Ovary (tissue), 9 donors: ENCODE results near the gene BTBD10. TPM values are rescaled to one million over a fixed set of nuclear protein-coding genes. Genes with fewer than 3 reads are reported as not detected.
A peak's percentile ranks its signal among the peaks of the same experiment; 100 is the strongest.

Experiments
- DNase-seq, 5 donors: peaks; one replicate each; pipeline ENCODE4 v3.0.0-alpha.2; 2019 to 2020
- H3K27ac ChIP-seq, 2 donors: fragments of 200-600 bp; one replicate each; pipeline versions ENCODE4 v1.5.1 to v1.8.0; 2019 to 2022
- H3K27me3 ChIP-seq: fragments of 200-600 bp; one replicate; pipeline ENCODE4 v1.8.0; 2022
- H3K36me3 ChIP-seq: fragments of 200-600 bp; sonication (generic); one replicate; pipeline ENCODE4 v1.5.1; 2019
- H3K4me1 ChIP-seq: one replicate; pipeline ENCODE4 v1.8.1; 2013; ENCODE audit warnings: mild to moderate bottlenecking, moderate library complexity; ENCODE audit not compliant: insufficient read depth
- H3K4me3 ChIP-seq: fragments of 200-600 bp; sonication (generic); one replicate; pipeline ENCODE4 v1.5.1; 2017
- H3K9me3 ChIP-seq, 2 donors: fragments of 200-600 bp in 1 of 2; sonication (generic) in 1 of 2; one replicate each; pipeline versions ENCODE4 v1.5.1 to v1.8.1; 2013 to 2019; ENCODE audit warnings: mild to moderate bottlenecking in 1 of 2, moderate library complexity in 1 of 2
- CTCF ChIP-seq, 3 donors: fragments of 450-650 bp in 2 of 3; fragments of 200-600 bp in 1 of 3; IDR thresholded peaks; one replicate each; pipeline versions ENCODE4 v1.5.1 to v1.8.0; 2016 to 2022; ENCODE audit warnings: antibody characterized with exemption in 3 of 3, mild to moderate bottlenecking in 1 of 3
- EP300 ChIP-seq: sonication (generic); formaldehyde crosslinking; IDR thresholded peaks from one replicate; pipeline ENCODE4 v1.6.1; 2017; ENCODE audit warnings: antibody characterized with exemption
- POLR2A ChIP-seq: fragments of 450-650 bp; IDR thresholded peaks from one replicate; pipeline ENCODE4 v1.6.1; 2017; ENCODE audit warnings: antibody characterized with exemption, mild to moderate bottlenecking, moderate library complexity
- WGBS, 3 donors: extraction: QIAGEN DNeasy Blood & Tissue Kit in 1 of 3; methylation state at CpG; one replicate each; pipeline versions ENCODE4 v1.1.5 to v1.1.7; 2013 to 2017; 5-methylcytosine and 5-hydroxymethylcytosine counted together
- intact Hi-C, 4 donors: fragments of 100-400 bp; cut with DNase I; formaldehyde crosslinking; loops; one replicate each; pipeline versions ENCODE4 v1.11.0 to v1.15.1; 2022 to 2023
- polyA plus RNA-seq, 2 donors: library from polyadenylated mRNA; stranded (reverse); fragments of 200-250 nt in 1 of 2; fragments of 350-450 nt in 1 of 2; fragmentation: Illumina TruSeq in 1 of 2; extraction: RNeasy Lipid Tissue Mini Kit (QIAGEN cat#74804) in 1 of 2; gene quantifications; one replicate each; pipeline ENCODE4 v1.2.3, GENCODE V29; 2013 to 2014
- total RNA-seq, 7 donors: library from RNA; depleted of rRNA in 2 of 7; stranded (reverse); fragments of >200 nt in 2 of 7; fragmentation: NEBNext Ultra II Directional in 3 of 7; extraction: Animal tissue kit (Norgen Biotek cat#: 25700) in 3 of 7; gene quantifications; one replicate each; pipeline versions ENCODE4 v1.1.0 to v1.2.4, GENCODE V29; 2016 to 2023
- donor health status: DM: no; HTN: no; CAD: no; lungs with moderate emphysema.
- donor health status: DM: no; HTN: no; CAD: no.
- donor health status: Bipolar disorder and iron deficiency.
- donor health status: DM: yes; HTN: yes; CAD: no.
- donor health status: DM: no; HTN: no; CAD: no.
- donor health status: DM: yes; HTN: yes; CAD: no.

The BTBD10 gene
- total and polyA plus RNA-seq, 9 donors = 14.8 to 31.4 (median 25.0) TPM

- Histone ChIP-seq H3K27me3 (no peaks in the 10 kb centered on the region), H3K4me3 (no peak overlapping the region), H3K4me1 (peaks cover 4% of the 10 kb centered on the region), H3K27ac (no peak overlapping the region), H3K36me3 (no peaks in the 10 kb centered on the region), H3K9me3 (no peaks in the 10 kb centered on the region)
- no peak for TF ChIP-seq POLR2A
- peak; percentile 59 to 73 (median 73) for TF ChIP-seq CTCF (IDR thresholded peaks at IDR 0.05)
- intact Hi-C loops = loop anchor here in 3 of 4 donors (2.0 to 10.0 kb wide), 4 partner anchors 69 to 137 kb away; partner anchors contain the start of gene BMAL1 (in 1 of the 3)
- DNase-seq = peak; percentile 60 to 79 (median 70)
- 71 to 73% (median 71%) methylated on average over 10 of the region's 10 CpGs for WGBS, 3 donors
These were observed 118.9 kb downstream of the BTBD10 start for GRCh38 chr11:13343931-13344717.

GRCh38 chr11:13343067-13343466 lies 120.0 kb downstream of the BTBD10 start:
- H3K36me3 ChIP-seq = no peaks in the 10 kb centered on the region
- WGBS, 3 donors = 91 to 94% (median 93%) methylated on average over 4 of the region's 4 CpGs
- intact Hi-C loops = loop anchor here in 2 of 4 donors (5.0 to 10.0 kb wide), 3 partner anchors 68 to 136 kb away; partner anchors contain the start of gene BMAL1 (in 1 of the 2)
- DNase-seq = no peak
- no peaks in the 10 kb centered on the region for H3K27me3 ChIP-seq
- peaks cover 12% of the 10 kb centered on the region for H3K4me1 ChIP-seq
- H3K27ac ChIP-seq = no peak overlapping the region
- H3K4me3 ChIP-seq = no peak overlapping the region
- H3K9me3 ChIP-seq = no peaks in the 10 kb centered on the region
- TF ChIP-seq POLR2A (no peak), EP300 (no peak), CTCF (IDR thresholded peaks at IDR 0.05) (no peak)

GRCh38 chr11:13341026-13341425 lies 122.0 kb downstream of the BTBD10 start:
- no peak for TF ChIP-seq POLR2A
- TF ChIP-seq EP300 = no peak
- no peak for TF ChIP-seq CTCF (IDR thresholded peaks at IDR 0.05)
- no peak overlapping the region for H3K4me3 ChIP-seq
- H3K9me3 ChIP-seq = no peaks in the 10 kb centered on the region
- H3K36me3 ChIP-seq = no peaks in the 10 kb centered on the region
- intact Hi-C loops = loop anchor here in 2 of 4 donors (5.0 to 10.0 kb wide), 3 partner anchors 66 to 134 kb away; partner anchors contain the start of gene BMAL1 (in 1 of the 2)
- 73 to 85% (median 77%) methylated on average over 5 of the region's 5 CpGs for WGBS, 3 donors
- H3K27me3 ChIP-seq = no peaks in the 10 kb centered on the region
- H3K27ac ChIP-seq = no peak overlapping the region
- no peak for DNase-seq
- peaks cover 12% of the 10 kb centered on the region for H3K4me1 ChIP-seq

GRCh38 chr11:13339195-13340153 lies 123.5 kb downstream of the BTBD10 start:
- Histone ChIP-seq H3K27ac (peak overlapping the region in 1 of 2 donors; percentile 71), H3K4me3 (no peak overlapping the region), H3K9me3 (no peaks in the 10 kb centered on the region), H3K36me3 (no peaks in the 10 kb centered on the region), H3K27me3 (no peaks in the 10 kb centered on the region), H3K4me1 (peaks cover 17% of the 10 kb centered on the region)
- peak in 4 of 5 donors; percentile 22 to 37 (median 36) for DNase-seq
- 53 to 57% (median 53%) methylated on average over 11 of the region's 11 CpGs for WGBS, 3 donors
- TF ChIP-seq EP300 (no peak), CTCF (IDR thresholded peaks at IDR 0.05) (no peak), POLR2A (no peak)
- intact Hi-C loops = loop anchor here (5.0 to 10.0 kb wide), 5 partner anchors 55 to 132 kb away; partner anchors contain the start of gene BMAL1 (in 1 of the 4)
